Liver (tissue), 9 donors: Measurements from ENCODE around the gene ANKRD60. TPM values are rescaled to one million over a fixed set of nuclear protein-coding genes. Genes with fewer than 3 reads are reported as not detected.

Experiments
- DNase-seq: peaks from one replicate; pipeline ENCODE4 v3.0.0-alpha.2; 2017; ENCODE audit warnings: low spot score
- H3K27ac ChIP-seq, 2 donors: one replicate each; pipeline ENCODE4 v1.7.0; 2013; ENCODE audit warnings: inconsistent platforms in 2 of 2, low read length in 2 of 2, control low read depth in 1 of 2, low read depth in 1 of 2, mild to moderate bottlenecking in 1 of 2
- H3K27me3 ChIP-seq, 4 donors: one replicate each; pipeline versions ENCODE4 v1.6.1 to v1.7.0; 2013; ENCODE audit warnings: low read length in 3 of 4, inconsistent platforms in 1 of 4, mild to moderate bottlenecking in 1 of 4, moderate library complexity in 1 of 4; ENCODE audit not compliant: control insufficient read depth in 4 of 4, insufficient read depth in 4 of 4
- H3K36me3 ChIP-seq, 4 donors: one replicate each; pipeline versions ENCODE4 v1.6.1 to v1.7.0; 2013; ENCODE audit warnings: low read length in 3 of 4, mild to moderate bottlenecking in 3 of 4, low read depth in 1 of 4, moderate library complexity in 1 of 4; ENCODE audit not compliant: control insufficient read depth in 4 of 4, insufficient read depth in 3 of 4
- H3K4me1 ChIP-seq, 4 donors: one replicate each; pipeline versions ENCODE4 v1.6.1 to v1.7.0; 2013; ENCODE audit warnings: low read length in 3 of 4, mild to moderate bottlenecking in 3 of 4, moderate library complexity in 1 of 4; ENCODE audit not compliant: control insufficient read depth in 4 of 4, insufficient read depth in 4 of 4
- H3K4me3 ChIP-seq, 3 donors: one replicate each; pipeline versions ENCODE4 v1.6.1 to v1.7.0; 2013; ENCODE audit warnings: low read length in 3 of 3, control low read depth in 1 of 3, low read depth in 1 of 3, mild to moderate bottlenecking in 1 of 3
- H3K9ac ChIP-seq, 2 donors: one replicate each; pipeline ENCODE4 v1.7.0; 2013; ENCODE audit warnings: low read length in 2 of 2, mild to moderate bottlenecking in 2 of 2, moderate library complexity in 2 of 2, control low read depth in 1 of 2, low read depth in 1 of 2
- H3K9me3 ChIP-seq, 4 donors: one replicate each; pipeline versions ENCODE4 v1.6.1 to v1.7.0; 2013; ENCODE audit warnings: low read length in 3 of 4; ENCODE audit not compliant: control insufficient read depth in 4 of 4
- CTCF ChIP-seq: fragments of 150-350 bp; IDR thresholded peaks from 2 replicates; pipeline ENCODE4 v1.5.1; 2017; ENCODE audit warnings: improper control_type of control experiment, low read depth, low read length; ENCODE audit not compliant: missing input control
- EGR1 ChIP-seq, 2 donors: IDR thresholded peaks; 2 replicates each; pipeline ENCODE4 v1.6.1; 2016 to 2018; ENCODE audit warnings: antibody characterized with exemption in 2 of 2, low read depth in 2 of 2
- FOXA1 ChIP-seq: IDR thresholded peaks from 2 replicates; pipeline ENCODE4 v1.6.1; 2016; ENCODE audit warnings: antibody characterized with exemption
- FOXA2 ChIP-seq: IDR thresholded peaks from 2 replicates; pipeline ENCODE4 v1.6.1; 2016; ENCODE audit warnings: antibody characterized with exemption
- GABPA ChIP-seq, 2 donors: IDR thresholded peaks in 1 of 2; conservative IDR thresholded peaks in 1 of 2; 2 replicates each; pipeline ENCODE4 v1.6.1; 2016; ENCODE audit warnings: antibody characterized with exemption in 2 of 2, mild to moderate bottlenecking in 1 of 2, moderate library complexity in 1 of 2
- HNF4A ChIP-seq, 2 donors: conservative IDR thresholded peaks; 2 replicates each; pipeline ENCODE4 v1.6.1; 2016; ENCODE audit warnings: antibody characterized with exemption in 2 of 2, mild to moderate bottlenecking in 2 of 2
- HNF4G ChIP-seq: IDR thresholded peaks from 2 replicates; pipeline ENCODE4 v1.6.1; 2016; ENCODE audit warnings: antibody characterized with exemption
- JUND ChIP-seq, 2 donors: IDR thresholded peaks; 2 replicates each; pipeline ENCODE4 v1.6.1; 2016; ENCODE audit warnings: antibody characterized with exemption in 2 of 2
- MAX ChIP-seq: IDR thresholded peaks from 2 replicates; pipeline ENCODE4 v1.6.1; 2016; ENCODE audit warnings: antibody characterized with exemption
- NR2F2 ChIP-seq: IDR thresholded peaks from 2 replicates; pipeline ENCODE4 v1.6.1; 2016; ENCODE audit warnings: antibody characterized with exemption
- REST ChIP-seq: IDR thresholded peaks from 2 replicates; pipeline ENCODE4 v1.6.1; 2016; ENCODE audit warnings: antibody characterized with exemption, mild to moderate bottlenecking
- RXRA ChIP-seq, 2 donors: IDR thresholded peaks; 2 replicates each; pipeline ENCODE4 v1.6.1; 2017 to 2018; ENCODE audit warnings: antibody characterized with exemption in 2 of 2, mild to moderate bottlenecking in 1 of 2
- TAF1 ChIP-seq: conservative IDR thresholded peaks from 2 replicates; pipeline ENCODE4 v1.6.1; 2016; ENCODE audit warnings: antibody characterized with exemption, mild to moderate bottlenecking
- WGBS: extraction: QIAGEN DNeasy Blood & Tissue Kit; methylation state at CpG from one replicate; pipeline ENCODE4 v1.1.7; 2013; 5-methylcytosine and 5-hydroxymethylcytosine counted together
- polyA plus RNA-seq, 2 donors: library from polyadenylated mRNA; stranded (reverse) in 1 of 2; unstranded in 1 of 2; fragments of 200-250 nt in 1 of 2; fragments of >200 nt in 1 of 2; fragmentation: Nextera tagmentation in 1 of 2; extraction: Ambion mirVana in 1 of 2; gene quantifications; one replicate each; pipeline versions ENCODE4 v1.2.1 to v1.2.3, GENCODE V29; 2013 to 2015
- total RNA-seq, 2 donors: library from RNA; depleted of rRNA; stranded (reverse); fragments of >200 nt; gene quantifications; one replicate each; pipeline ENCODE4 v1.2.3, GENCODE V29; 2014
- donor health status: healthy.
- donor health status: healthy.
- donor health status: healthy.
- donor health status: healthy.
- donor health status: healthy.

The ANKRD60 gene
- total and polyA plus RNA-seq, 4 donors = not detected

GRCh38 chr20:58218665-58219341, 9.7 kb downstream of the ANKRD60 start:
- Histone ChIP-seq H3K27ac (no peak overlapping the region), H3K27me3 (peaks cover 0 to 27% (median 0%) of the 10 kb centered on the region in 4 donors), H3K4me1 (no peaks in the 10 kb centered on the region), H3K9me3 (peaks cover 4 to 11% (median 8%) of the 10 kb centered on the region in 4 donors), H3K9ac (no peak overlapping the region), H3K36me3 (no peaks in the 10 kb centered on the region), H3K4me3 (no peak overlapping the region)
- 50% methylated on average over 6 of the region's 6 CpGs for WGBS
- TF ChIP-seq EGR1 (IDR thresholded peaks at IDR 0.05; ENCODE audit: low read depth in 2 of 2) (no peak), HNF4G (no peak), FOXA1 (no peak), GABPA (IDR thresholded peaks at IDR 0.05 in 1 of 2, conservative IDR thresholded peaks at IDR 0.05 in 1 of 2) (no peak), JUND (IDR thresholded peaks at IDR 0.05) (no peak), MAX (no peak)
- DNase-seq = no peak

- no peak overlapping the region for H3K27ac ChIP-seq
- H3K36me3 ChIP-seq = no peaks in the 10 kb centered on the region
- TF ChIP-seq FOXA2 = peak; percentile 49
- peak in 1 of 2 donors; percentile 28 for TF ChIP-seq RXRA (IDR thresholded peaks at IDR 0.05)
- no peak for TF ChIP-seq REST
- no peak for TF ChIP-seq TAF1
- no peak for TF ChIP-seq HNF4G
- TF ChIP-seq NR2F2 = no peak
- no peak for TF ChIP-seq CTCF
- TF ChIP-seq HNF4A (conservative IDR thresholded peaks at IDR 0.05) = peak; percentile 32 to 51
- DNase-seq = no peak
- peaks cover 0 to 17% (median 0%) of the 10 kb centered on the region in 4 donors for H3K27me3 ChIP-seq
- no peak overlapping the region for H3K4me3 ChIP-seq
- no peak overlapping the region for H3K9ac ChIP-seq
- 31% methylated on average over 4 of the region's 4 CpGs for WGBS
- no peaks in the 10 kb centered on the region for H3K4me1 ChIP-seq
- H3K9me3 ChIP-seq = peaks cover 4 to 11% (median 8%) of the 10 kb centered on the region in 4 donors
Observed at GRCh38 chr20:58216334-58216733, 12.1 kb downstream of the ANKRD60 start.
